ENCODE data around the gene ELMO1.

- TF ChIP-seq POLR2A (IDR thresholded peaks at IDR 0.05) (no peak), CTCF (IDR thresholded peaks at IDR 0.05) (no peak)
These were observed 56.6 kb downstream of the ELMO1 start for GRCh38 chr7:37391791-37392672.

Measured in adrenal gland (tissue), 5 donors.